Testis (tissue), 2 donors: Measurements from ENCODE around the gene ZNF311.

Experiments
- POLR2A ChIP-seq: fragments of 450-650 bp; IDR thresholded peaks from one replicate; pipeline ENCODE4 v1.6.1; 2017; ENCODE audit warnings: antibody characterized with exemption, mild to moderate bottlenecking, moderate library complexity
- TF ChIP-seq, protein P1 (sequence below), 3 experiments: fragments of 450-650 bp in 2 of 3; fragments of 200-600 bp in 1 of 3; sonication (generic) in 1 of 3; IDR thresholded peaks; one replicate each; pipeline ENCODE4 v1.5.1; 2016 to 2019; ENCODE audit warnings: antibody characterized with exemption in 3 of 3, mild to moderate bottlenecking in 2 of 3, moderate library complexity in 1 of 3

DNA sequence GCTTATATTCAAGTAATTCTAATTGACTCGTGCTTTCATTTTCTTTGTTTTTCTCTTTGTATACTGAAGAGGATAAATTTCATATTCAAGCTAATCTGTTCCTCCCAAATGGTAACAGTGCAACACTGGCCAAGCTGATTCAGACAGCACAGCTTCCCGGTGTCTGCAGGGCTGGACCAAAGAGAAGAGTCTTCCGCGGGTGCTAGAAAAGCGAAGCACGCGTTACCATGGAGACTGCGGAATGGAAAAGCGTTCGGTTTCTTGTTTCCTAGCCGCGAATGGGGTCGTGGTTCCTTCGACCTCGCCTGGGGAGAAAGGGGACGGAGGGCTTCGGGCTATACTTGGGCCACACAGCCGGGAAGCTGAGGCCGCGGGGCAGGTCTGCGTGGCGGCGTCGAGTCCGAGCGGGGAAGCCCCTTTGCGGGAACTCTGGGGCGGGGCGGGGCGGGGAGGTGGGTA is 6.2 kb upstream of the ZNF311 start:
- no peak for TF ChIP-seq POLR2A
- TF ChIP-seq, protein P1, sequence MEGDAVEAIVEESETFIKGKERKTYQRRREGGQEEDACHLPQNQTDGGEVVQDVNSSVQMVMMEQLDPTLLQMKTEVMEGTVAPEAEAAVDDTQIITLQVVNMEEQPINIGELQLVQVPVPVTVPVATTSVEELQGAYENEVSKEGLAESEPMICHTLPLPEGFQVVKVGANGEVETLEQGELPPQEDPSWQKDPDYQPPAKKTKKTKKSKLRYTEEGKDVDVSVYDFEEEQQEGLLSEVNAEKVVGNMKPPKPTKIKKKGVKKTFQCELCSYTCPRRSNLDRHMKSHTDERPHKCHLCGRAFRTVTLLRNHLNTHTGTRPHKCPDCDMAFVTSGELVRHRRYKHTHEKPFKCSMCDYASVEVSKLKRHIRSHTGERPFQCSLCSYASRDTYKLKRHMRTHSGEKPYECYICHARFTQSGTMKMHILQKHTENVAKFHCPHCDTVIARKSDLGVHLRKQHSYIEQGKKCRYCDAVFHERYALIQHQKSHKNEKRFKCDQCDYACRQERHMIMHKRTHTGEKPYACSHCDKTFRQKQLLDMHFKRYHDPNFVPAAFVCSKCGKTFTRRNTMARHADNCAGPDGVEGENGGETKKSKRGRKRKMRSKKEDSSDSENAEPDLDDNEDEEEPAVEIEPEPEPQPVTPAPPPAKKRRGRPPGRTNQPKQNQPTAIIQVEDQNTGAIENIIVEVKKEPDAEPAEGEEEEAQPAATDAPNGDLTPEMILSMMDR (IDR thresholded peaks at IDR 0.05), result no peak
